ENCODE measurements around the gene TLX2. TPM values are rescaled to one million over a fixed set of nuclear protein-coding genes. Genes with fewer than 3 reads are reported as not detected.
"Not testable (repeated sequence)": the region's sequence is repeated elsewhere in the genome, so short reads cannot be mapped to it uniquely, and the experiment has no call there.

Gene TLX2
- total RNA-seq, 1 donor from 2014 or later: not detected

DNA sequence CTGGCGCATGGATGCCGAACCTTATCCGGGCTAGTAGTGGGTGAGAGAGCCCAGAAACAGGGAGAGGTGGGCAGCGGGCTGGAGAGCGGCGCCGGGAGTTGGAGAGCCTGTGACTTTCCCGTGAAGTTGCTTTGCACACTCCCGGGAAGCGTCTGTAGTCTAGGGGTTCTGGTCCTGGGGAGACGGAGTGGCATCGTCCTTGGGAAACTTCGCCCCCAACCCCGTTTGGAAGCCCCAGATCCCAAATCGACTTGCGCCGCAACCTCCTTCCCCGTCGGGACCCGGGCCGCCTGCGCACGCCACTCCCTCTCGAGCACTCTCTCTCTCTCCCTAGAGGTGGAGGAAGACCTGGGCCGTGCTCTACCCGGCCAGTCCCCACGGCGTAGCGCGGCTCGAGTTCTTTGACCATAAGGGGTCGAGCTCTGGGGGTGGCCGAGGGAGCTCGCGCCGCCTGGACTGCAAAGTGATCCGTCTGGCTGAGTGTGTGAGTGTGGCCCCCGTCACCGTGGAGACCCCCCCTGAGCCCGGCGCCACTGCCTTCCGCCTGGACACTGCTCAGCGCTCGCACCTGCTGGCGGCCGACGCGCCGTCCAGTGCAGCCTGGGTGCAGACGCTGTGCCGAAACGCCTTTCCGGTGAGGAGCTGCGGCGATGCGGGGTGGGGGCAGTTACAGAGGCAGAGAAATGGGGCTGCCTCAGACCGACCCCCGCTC is 40.7 kb downstream of the TLX2 start:
- no peak for DNase-seq

DNA sequence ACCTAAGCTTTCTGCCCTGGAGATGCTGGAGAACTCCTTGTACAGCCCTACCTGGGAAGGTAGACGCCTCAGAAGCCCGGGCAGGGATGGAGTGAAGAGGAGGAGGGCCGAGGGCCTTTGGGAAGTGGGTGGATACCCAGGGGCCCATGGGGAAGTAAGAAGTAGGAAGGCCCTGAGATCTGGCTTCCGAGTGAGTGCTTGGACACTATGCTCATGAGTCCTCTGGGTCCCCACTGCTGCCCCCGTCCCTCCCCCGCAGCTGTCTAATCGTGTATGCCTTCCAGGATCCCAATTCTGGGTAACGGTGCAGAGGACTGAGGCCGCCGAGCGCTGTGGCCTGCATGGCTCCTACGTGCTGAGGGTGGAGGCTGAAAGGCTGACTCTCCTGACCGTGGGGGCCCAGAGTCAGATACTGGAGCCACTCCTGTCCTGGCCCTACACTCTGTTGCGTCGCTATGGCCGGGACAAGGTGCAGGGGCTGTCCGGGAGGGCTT is 41.4 kb downstream of the TLX2 start:
- DNase-seq: no peak

DNA sequence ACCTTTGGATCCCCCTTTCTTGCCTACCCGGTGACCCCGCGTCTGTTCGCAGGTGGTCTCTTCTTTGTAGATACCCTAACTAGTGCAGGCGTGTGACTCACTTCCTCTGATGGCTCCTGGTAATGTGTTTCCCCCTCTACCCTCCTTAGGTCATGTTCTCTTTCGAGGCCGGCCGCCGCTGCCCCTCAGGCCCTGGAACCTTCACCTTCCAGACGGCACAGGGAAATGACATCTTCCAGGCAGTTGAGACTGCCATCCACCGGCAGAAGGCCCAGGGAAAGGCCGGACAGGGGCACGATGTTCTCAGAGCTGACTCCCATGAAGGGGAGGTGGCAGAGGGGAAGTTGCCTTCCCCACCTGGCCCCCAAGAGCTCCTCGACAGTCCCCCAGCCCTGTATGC is 41.9 kb downstream of the TLX2 start:
- no peak for DNase-seq

DNA sequence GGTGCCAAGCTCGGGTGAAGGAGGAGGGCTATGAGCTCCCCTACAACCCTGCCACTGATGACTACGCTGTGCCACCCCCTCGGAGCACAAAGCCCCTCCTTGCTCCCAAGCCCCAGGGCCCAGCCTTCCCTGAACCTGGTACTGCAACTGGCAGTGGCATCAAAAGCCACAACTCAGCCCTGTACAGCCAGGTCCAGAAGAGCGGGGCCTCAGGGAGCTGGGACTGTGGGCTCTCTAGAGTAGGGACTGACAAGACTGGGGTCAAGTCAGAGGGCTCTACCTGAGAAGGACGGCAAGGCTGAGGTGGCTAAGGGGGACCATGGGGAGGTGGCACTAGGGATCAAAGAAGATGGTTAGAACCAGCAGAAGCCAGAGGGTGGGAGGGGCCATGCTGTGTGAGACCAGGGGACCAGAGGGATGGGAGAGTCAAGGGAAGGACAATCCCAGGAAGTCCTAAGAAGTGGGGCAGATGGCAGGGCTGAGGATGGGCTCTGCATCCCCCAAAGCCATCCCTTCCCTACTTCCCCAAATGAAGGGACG is 42.7 kb downstream of the TLX2 start:
- DNase-seq: no peak

DNA sequence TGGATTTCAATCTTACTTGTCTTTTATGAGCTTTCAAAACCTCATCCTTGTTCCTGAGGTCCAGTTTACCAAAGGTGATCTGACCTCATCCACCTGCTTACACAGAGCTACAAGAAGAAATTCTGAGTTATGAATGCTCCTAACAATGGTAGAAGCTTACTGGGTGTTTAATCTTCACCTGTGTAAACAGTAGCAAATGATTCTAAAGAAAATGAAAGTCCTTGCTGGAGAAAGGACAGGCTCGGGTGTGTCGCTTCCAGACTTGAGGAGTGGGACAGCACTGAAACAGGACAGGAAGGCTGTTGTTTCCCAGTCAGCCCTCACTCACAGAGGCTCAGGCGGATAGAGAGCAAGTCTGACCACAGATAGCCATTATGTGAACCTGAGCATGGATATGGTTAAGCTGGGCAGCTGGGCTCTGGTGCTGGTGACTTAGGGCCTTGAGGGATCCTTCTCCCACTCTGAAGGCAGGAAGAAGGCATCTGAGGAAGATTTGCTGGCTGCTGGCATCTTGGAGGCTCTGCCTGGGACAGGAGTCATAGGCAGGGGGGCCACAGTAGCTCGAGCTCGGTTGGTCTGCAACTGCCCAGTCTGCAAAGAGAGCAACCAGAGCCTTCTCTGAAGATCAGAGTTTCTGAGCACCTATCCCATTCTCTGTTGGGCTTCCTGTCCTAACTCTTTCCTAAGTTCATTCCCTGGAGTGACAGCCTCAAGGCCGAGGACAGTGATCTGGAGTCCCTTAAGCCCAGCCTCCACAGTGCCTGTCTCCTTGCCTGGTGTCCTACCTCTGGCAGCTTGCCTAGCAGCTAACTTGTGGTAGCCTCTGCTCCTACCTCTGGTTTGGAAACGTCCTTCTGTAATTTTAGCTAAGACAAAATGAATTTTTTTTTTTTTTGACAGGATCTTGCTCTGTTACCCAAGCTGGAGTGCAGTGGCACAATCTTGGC is 44.3 kb downstream of the TLX2 start:
- no peak for DNase-seq

DNA sequence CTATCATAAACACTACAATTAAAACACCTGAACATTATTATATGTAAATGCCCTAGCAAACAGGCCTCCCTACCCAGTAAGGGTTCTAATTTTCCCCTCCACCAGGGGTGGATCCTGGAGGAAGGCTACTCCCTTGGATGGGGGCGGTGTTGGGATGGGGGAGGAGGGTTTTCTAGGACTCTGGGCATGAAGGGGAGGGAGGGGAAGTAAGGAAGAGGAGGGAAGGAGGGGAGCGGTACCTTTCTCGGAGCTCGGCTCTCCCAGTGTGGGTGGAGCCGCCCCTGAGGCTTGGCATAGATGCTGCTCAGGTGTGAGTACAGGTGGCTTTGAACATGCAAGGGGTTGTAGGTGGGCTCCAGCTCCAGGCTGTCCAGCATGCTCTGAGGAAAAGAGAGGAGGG is 45.7 kb downstream of the TLX2 start:
- no peak for DNase-seq

DNA sequence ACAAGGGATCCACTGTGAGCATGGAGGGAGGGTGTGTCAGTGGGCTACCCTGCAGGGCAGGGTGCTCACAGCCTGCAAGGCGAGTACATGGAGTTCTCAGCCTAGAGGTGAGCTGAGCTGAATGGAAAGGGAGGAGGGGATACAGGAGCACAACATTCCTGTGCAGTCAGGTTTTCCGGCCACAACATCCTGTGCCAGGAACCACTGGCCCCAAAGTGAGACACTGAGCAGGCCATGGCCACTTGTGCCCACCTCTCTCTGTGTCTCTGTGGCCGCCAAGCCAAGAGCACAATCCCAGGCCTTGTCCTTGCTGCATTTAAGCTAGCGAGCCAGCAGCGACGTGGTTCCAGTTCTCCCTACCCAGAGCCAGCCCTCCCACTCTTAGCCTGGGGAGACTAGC is 46.3 kb downstream of the TLX2 start:
- DNase-seq: no peak

DNA sequence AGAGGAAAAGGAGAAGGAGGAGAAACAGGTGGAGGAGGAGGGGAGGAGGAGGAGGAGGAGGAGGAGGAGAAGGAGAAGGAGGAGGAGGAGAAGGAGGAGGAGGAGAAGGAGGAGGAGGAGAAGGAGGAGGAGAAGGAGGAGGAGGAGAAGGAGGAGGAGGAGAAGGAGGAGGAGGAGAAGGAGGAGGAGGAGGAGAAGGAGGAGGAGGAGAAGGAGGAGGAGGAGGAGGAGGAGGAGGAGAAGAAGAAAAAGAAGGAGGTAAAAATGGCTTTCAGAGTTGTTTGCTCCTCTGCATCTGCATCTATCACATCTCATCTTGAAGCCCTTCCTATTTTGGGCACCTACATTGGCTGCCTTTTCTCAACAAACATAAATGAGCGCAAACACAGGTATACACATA is 46.8 kb downstream of the TLX2 start:
- not testable (repeated sequence) for DNase-seq

DNA sequence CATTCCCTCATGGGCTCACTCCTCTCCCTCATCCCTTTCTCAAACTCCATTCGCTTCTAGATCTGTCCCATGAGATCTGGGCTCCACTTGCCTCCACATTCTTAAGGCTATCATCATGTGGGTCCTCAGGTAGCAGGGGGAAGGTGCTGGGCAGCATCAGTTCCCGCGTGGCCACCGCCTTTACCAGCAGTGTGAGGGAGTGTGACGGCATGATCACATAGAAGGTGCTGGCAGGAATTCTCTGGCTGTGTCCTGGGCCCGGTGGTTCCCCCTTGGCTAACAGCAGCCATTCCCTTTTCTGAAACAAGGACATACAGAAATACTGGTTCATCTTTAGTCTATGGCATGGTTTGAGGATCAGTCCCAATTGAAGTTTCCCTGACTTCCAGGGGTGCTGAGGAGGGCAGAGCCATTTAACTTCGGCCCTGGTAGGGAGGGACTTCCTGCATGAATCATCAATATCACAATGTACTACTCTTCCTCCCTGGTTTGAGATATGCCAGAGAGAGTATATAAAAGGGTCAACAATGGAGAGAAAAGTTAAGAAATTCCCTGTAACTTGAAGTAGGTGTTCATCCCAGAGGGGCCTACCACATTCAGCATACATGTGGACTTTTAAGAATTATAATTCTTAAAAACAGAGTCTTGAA is 48.0 kb downstream of the TLX2 start:
- DNase-seq: no peak

DNA sequence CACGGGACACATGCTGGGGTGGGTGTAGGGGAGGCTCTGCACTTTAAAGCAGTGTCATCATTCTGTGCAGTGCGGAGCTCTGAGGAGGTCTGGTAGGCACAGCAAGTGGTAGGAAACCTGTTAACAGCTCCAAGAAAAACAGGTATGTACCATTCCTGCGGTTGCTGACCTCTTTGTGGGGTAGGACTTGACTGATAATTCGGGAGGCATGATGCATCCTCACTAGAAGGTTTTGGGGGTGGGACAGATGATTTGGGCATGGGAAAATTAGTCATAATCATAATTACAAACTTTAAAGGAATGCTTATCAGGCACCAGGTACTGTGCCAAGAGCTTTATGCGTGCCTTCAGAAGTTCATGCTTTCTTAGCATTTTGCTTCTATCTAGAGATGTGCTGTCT is 50.0 kb downstream of the TLX2 start:
- no peak for DNase-seq

DNA sequence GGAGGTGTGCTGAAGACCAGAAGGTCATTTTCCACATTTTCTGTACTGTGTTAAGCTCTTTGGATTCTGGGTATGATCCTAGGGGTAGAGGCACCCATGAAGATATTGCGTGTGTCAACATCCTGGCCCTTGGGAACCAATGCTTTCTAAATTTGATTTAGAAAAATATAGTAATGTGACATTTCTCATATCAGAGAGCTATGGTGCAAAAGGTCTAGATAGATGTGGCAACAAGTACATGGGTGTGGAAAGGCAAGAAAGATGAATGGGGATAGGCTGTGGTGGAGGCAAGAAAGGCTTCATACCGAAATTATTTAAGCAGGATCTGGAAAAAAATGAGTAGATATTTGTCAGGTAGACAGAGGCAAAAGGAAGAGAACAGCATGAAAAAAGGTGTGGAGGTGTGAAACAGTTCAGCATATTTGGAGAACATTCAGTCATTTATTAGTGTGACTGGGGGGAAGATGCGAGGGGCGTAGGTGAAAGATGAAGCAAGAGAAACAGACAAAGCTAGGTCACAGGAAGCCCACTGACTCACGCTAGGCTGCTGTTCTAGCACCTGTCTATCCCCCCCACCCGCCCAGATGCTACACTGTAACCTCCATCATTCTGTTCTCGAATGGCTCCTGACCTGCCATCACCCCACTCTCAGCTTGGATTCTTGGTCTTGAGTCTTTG is 52.0 kb downstream of the TLX2 start:
- DNase-seq: no peak

DNA sequence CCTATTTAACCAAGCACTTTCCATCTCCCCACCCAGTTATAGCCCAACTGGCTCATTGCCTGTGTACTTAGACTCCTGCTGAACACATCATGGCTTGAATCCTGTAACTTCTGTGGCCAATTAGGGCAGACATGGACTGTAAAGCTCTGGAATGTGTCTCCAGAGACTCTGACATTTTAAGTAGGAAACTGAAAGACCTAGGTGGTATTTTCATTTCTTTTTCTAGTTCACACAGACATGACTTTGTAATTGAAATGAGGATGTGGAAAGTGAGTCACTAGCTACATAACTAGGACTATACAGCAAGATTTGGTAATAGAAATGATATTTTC is 52.5 kb downstream of the TLX2 start:
- DNase-seq: no peak

Other genes starting within 250 kb of the TLX2 start
- 2.6 TPM for gene SLC4A5, start 171.0 kb upstream of the TLX2 start, total RNA-seq
- gene DCTN1, start 134.1 kb upstream of the TLX2 start, total RNA-seq: 103 TPM
- 1.0 TPM for gene C2orf81, start 92.8 kb upstream of the TLX2 start, total RNA-seq
- 11.2 TPM for gene WDR54, start 92.7 kb upstream of the TLX2 start, total RNA-seq
- 42.1 TPM for gene RTKN, start 72.5 kb upstream of the TLX2 start, total RNA-seq
- gene INO80B, start 59.4 kb upstream of the TLX2 start, total RNA-seq: 26.0 TPM
- gene WBP1, start 56.0 kb upstream of the TLX2 start, total RNA-seq: 41.5 TPM
- gene MOGS, start 49.1 kb upstream of the TLX2 start, total RNA-seq: 40.4 TPM
- 19.9 TPM for gene MRPL53, start 41.8 kb upstream of the TLX2 start, total RNA-seq
- gene CCDC142, start 31.5 kb upstream of the TLX2 start, total RNA-seq: 18.0 TPM
- gene TTC31, start 31.4 kb upstream of the TLX2 start, total RNA-seq: 13.3 TPM
- not detected for gene LBX2, start 14.8 kb upstream of the TLX2 start, total RNA-seq
- gene PCGF1, start 6.8 kb upstream of the TLX2 start, total RNA-seq: 8.7 TPM
- 2.5 TPM for gene DQX1, start 11.8 kb downstream of the TLX2 start, total RNA-seq
- 60.9 TPM for gene AUP1, start 15.3 kb downstream of the TLX2 start, total RNA-seq
- gene HTRA2, start 15.5 kb downstream of the TLX2 start, total RNA-seq: 30.2 TPM
- 11.2 TPM for gene LOXL3, start 39.5 kb downstream of the TLX2 start, total RNA-seq
- 8.4 TPM for gene DOK1, start 40.3 kb downstream of the TLX2 start, total RNA-seq
- 4.6 TPM for gene M1AP, start 133.9 kb downstream of the TLX2 start, total RNA-seq
- gene SEMA4F, start 139.8 kb downstream of the TLX2 start, total RNA-seq: 3.3 TPM

Measured in tongue (tissue), 2 donors.